Measurements from ENCODE around the gene MYO9B.
"Not testable (repeated sequence)": the region's sequence is repeated elsewhere in the genome, so short reads cannot be mapped to it uniquely, and the experiment has no call there.

Gene MYO9B

GRCh38 chr19:17088552-17088951 lies 13.0 kb downstream of the MYO9B start:
- no peak for TF ChIP-seq CTCF (IDR thresholded peaks at IDR 0.05; ENCODE audit: unreplicated experiment in 3 of 3)
- Mint-ChIP-seq H3K9me3 (no peaks in the 10 kb centered on the region), H3K36me3 (ENCODE audit: low read depth) (peaks cover 7% of the 10 kb centered on the region), H3K27ac (peak overlapping the region in 1 of 3 experiments; percentile 63), H3K4me3 (no peak overlapping the region), H3K4me1 (peaks cover 9% of the 10 kb centered on the region), H3K27me3 (ENCODE audit: low read depth) (no peaks in the 10 kb centered on the region)

DNA sequence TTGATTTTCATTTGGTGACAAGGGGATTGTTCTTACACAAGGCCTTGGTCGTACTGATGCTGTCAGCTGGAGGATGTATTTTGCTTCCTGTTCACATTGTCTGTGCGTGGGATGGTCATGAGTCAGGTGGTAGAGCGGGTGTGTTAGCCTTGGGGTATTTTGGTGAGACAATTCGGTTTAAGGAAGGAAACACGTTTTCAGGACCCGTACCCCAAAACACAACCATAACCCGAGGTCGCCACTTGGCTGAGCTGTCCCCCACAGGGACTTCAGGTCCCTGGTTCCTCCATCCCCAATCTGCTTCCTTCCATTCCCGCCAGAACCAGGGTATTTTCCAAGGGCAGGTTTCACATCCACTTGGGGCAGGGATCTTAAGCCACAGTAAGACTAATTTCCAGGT lies 15.0 kb downstream of the MYO9B start:
- H3K4me1 Mint-ChIP-seq, result peaks cover 9% of the 10 kb centered on the region
- no peaks in the 10 kb centered on the region for H3K27me3 Mint-ChIP-seq (ENCODE audit: low read depth)
- TF ChIP-seq CTCF (IDR thresholded peaks at IDR 0.05; ENCODE audit: unreplicated experiment in 3 of 3), result no peak
- H3K27ac Mint-ChIP-seq, result no peak overlapping the region
- H3K36me3 Mint-ChIP-seq (ENCODE audit: low read depth), result peaks cover 12% of the 10 kb centered on the region
- peaks cover 4% of the 10 kb centered on the region for H3K9me3 Mint-ChIP-seq
- no peak overlapping the region for H3K4me3 Mint-ChIP-seq

DNA sequence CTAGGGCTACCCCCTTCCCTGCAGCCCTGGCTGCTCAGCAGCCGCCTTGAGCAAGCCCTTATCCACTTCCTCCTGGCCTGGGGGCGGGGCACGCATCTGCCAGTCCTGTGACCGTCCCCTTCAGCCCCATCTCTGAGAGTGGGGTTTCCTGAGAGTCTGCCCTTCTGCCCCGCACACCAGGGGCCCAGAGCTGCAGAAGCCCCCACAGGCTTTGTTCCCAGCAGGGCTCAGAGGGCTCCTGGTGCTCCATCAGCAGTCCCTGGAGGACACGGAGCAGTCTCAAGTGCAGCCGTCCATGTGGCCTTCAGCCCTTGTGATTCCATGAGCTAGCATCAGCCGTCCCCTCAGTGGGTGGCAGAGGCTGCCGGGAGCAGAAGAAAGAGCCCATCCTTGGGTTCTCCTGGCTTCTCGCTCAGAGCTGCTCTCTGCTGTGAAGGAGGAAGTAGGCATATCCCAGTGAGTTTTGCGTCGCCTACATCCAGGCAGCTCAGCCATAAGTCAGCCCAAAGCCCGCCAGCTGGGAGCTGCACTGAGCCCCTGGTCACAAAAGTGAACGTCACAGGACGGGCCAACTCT lies 16.3 kb downstream of the MYO9B start:
- TF ChIP-seq CTCF (IDR thresholded peaks at IDR 0.05; ENCODE audit: unreplicated experiment in 3 of 3), result no peak
- no peaks in the 10 kb centered on the region for H3K27me3 Mint-ChIP-seq (ENCODE audit: low read depth)
- peaks cover 9% of the 10 kb centered on the region for H3K4me1 Mint-ChIP-seq
- H3K9me3 Mint-ChIP-seq, result peaks cover 4% of the 10 kb centered on the region
- no peak overlapping the region for H3K27ac Mint-ChIP-seq
- H3K4me3 Mint-ChIP-seq, result no peak overlapping the region
- peaks cover 17% of the 10 kb centered on the region for H3K36me3 Mint-ChIP-seq (ENCODE audit: low read depth)

- peaks cover 4% of the 10 kb centered on the region for H3K9me3 Mint-ChIP-seq
- H3K36me3 Mint-ChIP-seq (ENCODE audit: low read depth), result peaks cover 14% of the 10 kb centered on the region
- H3K4me3 Mint-ChIP-seq, result no peak overlapping the region
- H3K27me3 Mint-ChIP-seq (ENCODE audit: low read depth), result no peaks in the 10 kb centered on the region
- H3K4me1 Mint-ChIP-seq, result peaks cover 9% of the 10 kb centered on the region
- TF ChIP-seq CTCF (IDR thresholded peaks at IDR 0.05; ENCODE audit: unreplicated experiment in 3 of 3), result no peak
- no peak overlapping the region for H3K27ac Mint-ChIP-seq
Measured at GRCh38 chr19:17092696-17093095, 17.1 kb downstream of the MYO9B start.

- not testable (repeated sequence) for H3K4me1 Mint-ChIP-seq; H3K27me3 Mint-ChIP-seq (ENCODE audit: low read depth); H3K4me3 Mint-ChIP-seq; H3K9me3 Mint-ChIP-seq; H3K27ac Mint-ChIP-seq
- H3K36me3 Mint-ChIP-seq (ENCODE audit: low read depth), result peaks cover 14% of the 10 kb centered on the region
Measured at GRCh38 chr19:17094694-17095093, 19.1 kb downstream of the MYO9B start.

GRCh38 chr19:17095141-17095919 lies 19.8 kb downstream of the MYO9B start:
- TF ChIP-seq CTCF (IDR thresholded peaks at IDR 0.05; ENCODE audit: unreplicated experiment in 3 of 3), result no peak
- Mint-ChIP-seq H3K4me3 (no peak overlapping the region), H3K36me3 (ENCODE audit: low read depth) (peaks cover 14% of the 10 kb centered on the region), H3K9me3 (peaks cover 4% of the 10 kb centered on the region), H3K27ac (no peak overlapping the region), H3K27me3 (ENCODE audit: low read depth) (no peaks in the 10 kb centered on the region), H3K4me1 (peaks cover 5% of the 10 kb centered on the region)

Measured in nephron (organoid).